GM18870 (cell line): ENCODE data around the gene ERVK3-1.
A peak's percentile ranks its signal among the peaks of the same experiment; 100 is the strongest.
"Not testable (repeated sequence)": the region's sequence is repeated elsewhere in the genome, so short reads cannot be mapped to it uniquely, and the experiment has no call there.

ENCODE experiments used
- ATAC-seq: cut with Tn5 transposase; IDR thresholded peaks from one replicate; pipeline ENCODE4 v1.9.1; 2021; ENCODE audit warnings: moderate library complexity; ENCODE audit not compliant: unreplicated experiment

Gene ERVK3-1

DNA sequence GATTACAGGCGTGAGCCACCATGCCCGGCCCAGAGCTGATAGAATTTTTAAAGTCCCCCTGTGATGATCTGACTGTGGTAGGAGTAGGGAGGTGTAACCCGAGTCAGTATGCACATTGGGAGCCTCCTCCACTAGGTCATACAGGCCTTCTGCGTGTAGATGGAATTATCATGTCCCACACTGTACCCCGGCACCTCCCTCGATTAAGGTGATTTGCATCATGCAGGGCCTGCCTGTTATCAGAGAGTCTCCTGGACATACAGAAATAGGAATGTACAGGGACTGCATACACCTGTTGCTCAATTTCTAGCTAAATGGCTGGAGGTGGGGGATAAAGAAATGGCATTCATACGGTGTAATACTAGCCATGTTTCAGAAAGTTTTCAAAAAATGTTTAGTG lies 922 bp upstream of the ERVK3-1 start:
- no peak for ATAC-seq

DNA sequence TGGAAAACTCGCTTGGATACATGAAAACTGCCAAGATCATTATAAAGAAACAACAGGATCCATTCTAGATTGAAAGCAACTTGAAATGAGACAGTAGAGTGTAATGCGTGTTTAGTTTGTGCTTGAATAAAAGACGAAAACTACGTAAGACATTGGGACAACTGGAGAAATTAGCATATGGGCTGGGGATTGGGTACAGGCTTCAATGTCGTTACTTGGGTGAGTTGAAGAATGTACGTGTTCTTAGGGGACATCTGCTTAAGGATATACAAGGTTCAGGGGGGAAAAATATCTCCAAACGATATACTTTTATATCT lies 471 bp upstream of the ERVK3-1 start:
- ATAC-seq = peak; percentile 16

DNA sequence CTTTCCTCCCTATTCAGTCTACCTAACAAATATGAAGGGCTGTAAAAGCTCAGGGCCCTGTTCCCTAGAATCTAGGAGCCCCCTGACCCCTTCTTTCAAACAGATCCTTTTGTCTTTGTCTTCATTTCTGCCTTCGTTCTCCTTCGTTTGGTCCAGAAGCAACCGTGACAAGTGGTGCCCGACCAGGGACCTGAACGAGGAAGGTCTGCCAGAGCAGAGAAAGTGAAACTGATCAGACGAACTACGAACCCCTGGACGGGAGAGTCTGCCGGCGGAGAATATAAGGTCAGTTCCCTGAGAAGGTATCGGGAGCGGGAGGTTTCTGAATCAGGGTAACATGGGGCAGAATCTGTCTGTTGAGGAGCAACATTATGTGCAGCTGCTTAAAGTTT lies 751 bp downstream of the ERVK3-1 start:
- ATAC-seq = no peak

DNA sequence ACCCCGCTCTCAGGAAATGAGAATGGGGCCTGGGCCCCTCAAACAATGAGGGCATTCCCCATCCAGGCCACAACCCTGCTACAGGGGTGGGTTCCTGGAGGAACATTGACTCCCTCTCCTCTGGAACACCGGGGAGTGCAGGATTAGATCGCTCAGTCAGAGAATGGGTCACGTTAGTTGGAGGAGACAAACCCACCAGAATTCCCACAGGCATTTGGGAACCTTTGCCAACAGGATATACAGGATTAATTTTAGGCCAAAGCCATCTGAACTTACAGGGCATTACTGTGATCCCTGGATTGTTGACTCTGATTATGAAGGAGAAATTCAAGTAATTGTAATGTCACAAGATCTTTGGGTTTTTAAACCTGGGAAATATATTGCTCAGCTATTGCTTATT lies 2.6 kb downstream of the ERVK3-1 start:
- no peak for ATAC-seq

GRCh38 chr19:58310685-58311084 lies 5.5 kb downstream of the ERVK3-1 start:
- not testable (repeated sequence) for ATAC-seq

- no peak for ATAC-seq
Observed at GRCh38 chr19:58311345-58311865, 6.2 kb downstream of the ERVK3-1 start.

- no peak for ATAC-seq
Observed at GRCh38 chr19:58315580-58315979, 10.4 kb downstream of the ERVK3-1 start.

DNA sequence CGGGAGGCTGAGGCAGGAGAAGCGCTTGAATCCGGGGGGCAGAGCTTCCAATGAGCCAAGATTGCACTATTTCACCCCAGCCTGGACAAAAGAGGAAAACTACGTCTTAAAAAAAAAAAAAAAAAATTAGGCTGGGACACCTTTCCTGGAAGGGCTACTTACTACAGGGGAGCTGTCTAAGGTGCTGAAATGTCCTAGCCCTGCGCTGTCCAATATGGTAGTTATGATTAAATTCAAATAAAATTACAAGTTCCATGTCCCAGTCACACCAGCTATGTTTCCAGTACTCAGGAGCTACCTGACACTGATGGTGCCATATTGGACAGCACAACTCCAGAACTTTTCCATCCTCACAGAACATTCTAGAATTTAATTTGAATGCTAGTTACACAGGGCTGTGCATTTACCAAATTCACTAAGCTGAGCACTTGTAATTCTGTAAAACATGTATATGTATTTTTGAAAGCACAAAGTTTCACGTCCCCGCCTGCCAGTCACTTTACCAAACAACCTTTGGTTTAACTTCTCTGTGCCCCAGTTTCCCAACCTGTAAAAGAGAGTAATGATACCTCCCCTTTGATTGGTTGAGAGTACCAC lies 12.4 kb downstream of the ERVK3-1 start:
- ATAC-seq = no peak

- no peak for ATAC-seq
Observed at GRCh38 chr19:58318297-58318696, 13.1 kb downstream of the ERVK3-1 start.

DNA sequence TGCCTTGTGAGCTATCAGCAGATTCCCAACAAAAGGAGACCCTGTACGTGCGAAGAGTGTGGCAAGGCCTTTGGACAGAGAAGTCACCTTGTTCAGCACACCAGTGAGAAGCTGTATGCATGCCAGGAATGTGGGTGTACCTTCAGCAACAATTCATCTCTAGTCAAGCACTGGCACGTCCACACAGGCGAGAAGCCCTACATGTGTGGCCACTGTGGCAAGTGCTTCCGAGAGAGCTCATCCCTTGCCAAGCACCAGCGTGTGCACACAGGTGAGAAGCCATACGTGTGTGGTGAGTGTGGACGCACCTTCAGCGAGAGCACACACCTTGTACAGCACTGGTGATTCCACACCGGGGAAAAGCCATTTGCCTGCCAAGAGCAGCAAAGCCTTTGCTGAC lies 14.1 kb downstream of the ERVK3-1 start:
- no peak for ATAC-seq

DNA sequence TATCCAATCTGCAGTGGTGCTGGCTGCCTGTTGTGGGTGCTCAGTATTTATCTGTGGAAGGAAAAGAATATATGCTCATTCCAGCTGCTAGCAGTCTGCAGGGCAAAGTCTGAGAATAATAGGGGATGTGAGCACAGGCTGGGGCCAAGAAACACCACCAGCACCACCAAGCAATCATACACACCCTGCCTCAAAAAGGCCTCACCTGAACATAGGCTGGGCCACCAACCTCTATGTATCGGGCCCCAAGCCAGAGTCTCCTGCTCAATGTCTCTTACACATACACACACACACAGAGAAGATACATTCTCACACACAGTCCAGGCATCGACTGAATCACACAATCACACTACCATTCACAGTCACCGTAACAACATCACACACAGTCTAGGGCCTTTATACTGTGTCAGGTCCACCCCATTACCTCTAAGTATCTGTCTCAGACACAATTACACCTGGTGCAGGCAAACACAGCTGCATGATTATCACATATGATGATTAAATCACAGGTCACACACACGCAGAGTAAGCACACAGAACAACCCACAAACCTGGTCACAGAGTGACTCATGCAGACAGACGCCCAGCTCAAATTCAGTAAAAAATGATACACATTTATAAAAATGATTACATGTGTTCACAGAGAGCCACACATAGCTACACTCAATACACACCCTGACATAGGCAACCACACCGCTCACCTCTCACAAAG lies 20.3 kb downstream of the ERVK3-1 start:
- no peak for ATAC-seq

GRCh38 chr19:58326501-58326913 lies 21.3 kb downstream of the ERVK3-1 start:
- no peak for ATAC-seq

- ATAC-seq = peak; percentile 76
Observed at GRCh38 chr19:58326914-58327726, 21.9 kb downstream of the ERVK3-1 start, which contains the start of gene ZSCAN22. ZSCAN22 (plus strand) TSS chr19:58326994; CDS start chr19:58334803, 7,809 bp downstream.

GRCh38 chr19:58328999-58329398 lies 23.8 kb downstream of the ERVK3-1 start:
- ATAC-seq = no peak

DNA sequence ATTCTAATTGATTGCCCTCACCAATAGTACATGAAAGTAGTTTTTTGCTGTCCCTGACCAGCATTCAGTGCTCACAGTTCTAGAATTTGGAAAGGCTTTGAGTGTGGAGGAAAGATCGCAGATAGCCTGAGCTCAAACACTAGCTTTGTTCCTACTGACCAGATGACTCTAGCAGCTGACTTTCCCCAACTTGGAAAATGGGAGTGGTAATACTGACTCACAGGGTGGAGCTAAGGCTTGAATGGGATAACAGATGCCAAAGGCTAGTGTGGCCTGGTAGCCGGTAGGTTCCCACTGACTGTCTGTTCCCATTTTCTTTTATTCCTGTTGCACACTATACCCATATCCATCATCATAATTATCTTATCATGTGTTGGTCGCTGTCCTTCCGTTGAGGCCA lies 25.3 kb downstream of the ERVK3-1 start:
- no peak for ATAC-seq

DNA sequence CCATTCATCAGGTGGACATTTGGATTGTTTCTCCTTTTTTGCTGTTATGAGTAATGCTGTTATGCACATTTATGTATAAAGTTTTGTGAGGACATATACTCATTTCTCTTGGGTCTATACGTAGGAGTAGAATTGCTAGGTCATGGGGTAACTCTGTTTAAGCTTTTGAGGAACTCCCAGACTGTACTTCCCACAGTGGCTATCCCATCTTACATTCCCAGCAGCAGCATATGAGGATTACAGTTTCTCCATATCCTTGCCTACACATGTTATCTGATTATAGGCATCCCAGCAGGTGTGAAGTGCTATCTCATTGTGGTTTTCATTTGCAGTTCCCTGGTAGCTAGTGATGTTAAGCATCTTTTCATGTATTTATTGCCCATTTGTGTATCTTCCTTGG lies 27.5 kb downstream of the ERVK3-1 start:
- ATAC-seq = no peak

GRCh38 chr19:58334691-58335249 lies 29.6 kb downstream of the ERVK3-1 start:
- no peak for ATAC-seq

DNA sequence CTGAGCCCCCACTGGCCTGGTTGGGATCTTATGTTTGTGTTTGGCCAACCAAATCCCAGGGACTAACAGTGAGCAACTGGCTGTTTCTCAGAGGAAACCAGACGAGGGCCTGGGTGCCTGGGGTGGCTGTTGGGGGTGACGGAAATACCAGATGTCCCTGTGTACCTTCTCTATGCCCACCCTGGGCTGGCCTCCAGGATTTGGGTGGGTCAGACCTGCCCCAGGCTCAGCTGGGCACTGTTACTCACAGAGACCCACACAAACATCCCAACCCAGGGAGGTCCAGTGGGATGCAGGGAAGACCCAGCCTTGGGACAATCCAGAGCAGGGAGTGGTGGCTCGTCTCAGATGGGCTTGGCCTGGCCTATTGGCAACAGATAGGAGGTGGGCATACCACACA lies 30.5 kb downstream of the ERVK3-1 start:
- ATAC-seq = no peak

- no peak for ATAC-seq
Observed at GRCh38 chr19:58336216-58336615, 31.0 kb downstream of the ERVK3-1 start.

- no peak for ATAC-seq
Observed at GRCh38 chr19:58336820-58337219, 31.6 kb downstream of the ERVK3-1 start.

DNA sequence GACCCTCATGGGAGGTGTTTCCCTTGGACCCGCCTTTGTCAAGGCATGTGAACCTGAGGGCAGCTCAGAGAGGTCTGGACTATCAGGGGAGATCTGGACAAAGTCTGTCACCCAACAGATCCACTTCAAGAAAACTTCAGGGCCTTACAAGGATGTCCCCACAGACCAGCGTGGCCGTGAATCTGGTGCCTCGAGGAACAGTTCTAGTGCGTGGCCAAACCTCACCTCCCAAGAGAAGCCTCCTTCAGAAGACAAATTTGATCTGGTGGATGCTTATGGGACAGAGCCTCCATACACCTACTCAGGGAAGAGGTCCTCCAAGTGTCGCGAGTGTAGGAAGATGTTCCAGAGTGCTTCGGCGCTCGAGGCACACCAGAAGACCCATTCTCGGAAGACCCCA lies 33.2 kb downstream of the ERVK3-1 start:
- ATAC-seq = no peak
